ENCODE results near the gene CEACAM6.
"Not testable (repeated sequence)": the region's sequence is repeated elsewhere in the genome, so short reads cannot be mapped to it uniquely, and the experiment has no call there.

Gene CEACAM6

DNA sequence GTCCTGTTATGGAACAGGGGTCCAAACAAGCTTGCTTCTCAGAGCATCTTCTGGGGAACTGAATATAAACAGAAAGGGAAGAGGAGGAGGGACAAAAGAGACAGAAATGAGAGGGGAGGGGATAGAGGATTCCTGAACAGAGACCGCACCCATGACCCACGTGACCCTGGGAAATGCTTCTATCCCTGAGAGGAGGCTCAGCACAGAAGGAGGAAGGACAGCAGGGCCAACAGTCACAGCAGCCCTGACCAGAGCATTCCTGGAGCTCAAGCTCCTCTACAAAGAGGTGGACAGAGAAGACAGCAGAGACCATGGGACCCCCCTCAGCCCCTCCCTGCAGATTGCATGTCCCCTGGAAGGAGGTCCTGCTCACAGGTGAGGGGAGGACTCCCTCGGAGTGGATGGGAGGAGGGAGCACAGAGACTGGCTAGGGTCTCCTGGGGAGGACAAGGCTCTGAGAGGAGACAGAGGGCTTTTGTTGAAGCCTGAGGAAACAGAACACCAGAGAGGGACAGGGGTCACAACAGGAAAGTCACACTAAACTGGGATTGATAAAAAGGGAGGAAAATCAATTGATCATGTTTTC lies at the start of gene CEACAM6:
TSS of gene CEACAM6 (plus strand) at position 203 of the 586 bp plus-strand sequence. CDS start at position 312, 109 bp downstream.
- FAIRE-seq: no peak

DNA sequence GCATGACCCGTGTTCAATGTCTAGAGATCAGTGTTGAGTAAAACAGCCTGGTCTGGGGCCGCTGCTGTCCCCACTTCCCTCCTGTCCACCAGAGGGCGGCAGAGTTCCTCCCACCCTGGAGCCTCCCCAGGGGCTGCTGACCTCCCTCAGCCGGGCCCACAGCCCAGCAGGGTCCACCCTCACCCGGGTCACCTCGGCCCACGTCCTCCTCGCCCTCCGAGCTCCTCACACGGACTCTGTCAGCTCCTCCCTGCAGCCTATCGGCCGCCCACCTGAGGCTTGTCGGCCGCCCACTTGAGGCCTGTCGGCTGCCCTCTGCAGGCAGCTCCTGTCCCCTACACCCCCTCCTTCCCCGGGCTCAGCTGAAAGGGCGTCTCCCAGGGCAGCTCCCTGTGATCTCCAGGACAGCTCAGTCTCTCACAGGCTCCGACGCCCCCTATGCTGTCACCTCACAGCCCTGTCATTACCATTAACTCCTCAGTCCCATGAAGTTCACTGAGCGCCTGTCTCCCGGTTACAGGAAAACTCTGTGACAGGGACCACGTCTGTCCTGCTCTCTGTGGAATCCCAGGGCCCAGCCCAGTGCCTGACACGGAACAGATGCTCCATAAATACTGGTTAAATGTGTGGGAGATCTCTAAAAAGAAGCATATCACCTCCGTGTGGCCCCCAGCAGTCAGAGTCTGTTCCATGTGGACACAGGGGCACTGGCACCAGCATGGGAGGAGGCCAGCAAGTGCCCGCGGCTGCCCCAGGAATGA lies 48.4 kb upstream of the CEACAM6 start:
- FAIRE-seq: no peak

DNA sequence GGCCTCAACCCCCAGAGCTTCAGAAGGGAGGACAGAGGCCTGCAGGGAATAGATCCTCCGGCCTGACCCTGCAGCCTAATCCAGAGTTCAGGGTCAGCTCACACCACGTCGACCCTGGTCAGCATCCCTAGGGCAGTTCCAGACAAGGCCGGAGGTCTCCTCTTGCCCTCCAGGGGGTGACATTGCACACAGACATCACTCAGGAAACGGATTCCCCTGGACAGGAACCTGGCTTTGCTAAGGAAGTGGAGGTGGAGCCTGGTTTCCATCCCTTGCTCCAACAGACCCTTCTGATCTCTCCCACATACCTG lies 47.9 kb upstream of the CEACAM6 start:
- FAIRE-seq: no peak

DNA sequence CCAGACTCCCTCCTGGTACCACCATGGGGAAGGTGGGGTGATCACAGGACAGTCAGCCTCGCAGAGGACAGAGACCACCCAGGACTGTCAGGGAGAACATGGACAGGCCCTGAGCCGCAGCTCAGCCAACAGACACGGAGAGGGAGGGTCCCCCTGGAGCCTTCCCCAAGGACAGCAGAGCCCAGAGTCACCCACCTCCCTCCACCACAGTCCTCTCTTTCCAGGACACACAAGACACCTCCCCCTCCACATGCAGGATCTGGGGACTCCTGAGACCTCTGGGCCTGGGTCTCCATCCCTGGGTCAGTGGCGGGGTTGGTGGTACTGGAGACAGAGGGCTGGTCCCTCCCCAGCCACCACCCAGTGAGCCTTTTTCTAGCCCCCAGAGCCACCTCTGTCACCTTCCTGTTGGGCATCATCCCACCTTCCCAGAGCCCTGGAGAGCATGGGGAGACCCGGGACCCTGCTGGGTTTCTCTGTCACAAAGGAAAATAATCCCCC lies 47.4 kb upstream of the CEACAM6 start:
- FAIRE-seq: no peak

DNA sequence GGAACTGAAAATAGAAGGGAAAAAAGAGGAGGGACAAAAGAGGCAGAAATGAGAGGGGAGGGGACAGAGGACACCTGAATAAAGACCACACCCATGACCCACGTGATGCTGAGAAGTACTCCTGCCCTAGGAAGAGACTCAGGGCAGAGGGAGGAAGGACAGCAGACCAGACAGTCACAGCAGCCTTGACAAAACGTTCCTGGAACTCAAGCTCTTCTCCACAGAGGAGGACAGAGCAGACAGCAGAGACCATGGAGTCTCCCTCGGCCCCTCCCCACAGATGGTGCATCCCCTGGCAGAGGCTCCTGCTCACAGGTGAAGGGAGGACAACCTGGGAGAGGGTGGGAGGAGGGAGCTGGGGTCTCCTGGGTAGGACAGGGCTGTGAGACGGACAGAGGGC lies 46.8 kb upstream of the CEACAM6 start, which contains the start of gene CEACAM5:
TSS of gene CEACAM5 (plus strand) at position 146 of the 400 bp plus-strand sequence. CDS start at position 252, 106 bp downstream.
- FAIRE-seq: no peak

DNA sequence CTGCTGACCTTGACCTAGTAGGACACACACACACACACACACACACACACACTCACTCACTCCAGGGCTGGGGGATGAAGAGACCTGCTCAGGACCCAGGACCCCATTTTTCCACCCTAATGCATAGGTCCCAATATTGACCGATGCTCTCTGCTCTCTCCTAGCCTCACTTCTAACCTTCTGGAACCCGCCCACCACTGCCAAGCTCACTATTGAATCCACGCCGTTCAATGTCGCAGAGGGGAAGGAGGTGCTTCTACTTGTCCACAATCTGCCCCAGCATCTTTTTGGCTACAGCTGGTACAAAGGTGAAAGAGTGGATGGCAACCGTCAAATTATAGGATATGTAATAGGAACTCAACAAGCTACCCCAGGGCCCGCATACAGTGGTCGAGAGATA lies 45.8 kb upstream of the CEACAM6 start:
- not testable (repeated sequence) for FAIRE-seq

DNA sequence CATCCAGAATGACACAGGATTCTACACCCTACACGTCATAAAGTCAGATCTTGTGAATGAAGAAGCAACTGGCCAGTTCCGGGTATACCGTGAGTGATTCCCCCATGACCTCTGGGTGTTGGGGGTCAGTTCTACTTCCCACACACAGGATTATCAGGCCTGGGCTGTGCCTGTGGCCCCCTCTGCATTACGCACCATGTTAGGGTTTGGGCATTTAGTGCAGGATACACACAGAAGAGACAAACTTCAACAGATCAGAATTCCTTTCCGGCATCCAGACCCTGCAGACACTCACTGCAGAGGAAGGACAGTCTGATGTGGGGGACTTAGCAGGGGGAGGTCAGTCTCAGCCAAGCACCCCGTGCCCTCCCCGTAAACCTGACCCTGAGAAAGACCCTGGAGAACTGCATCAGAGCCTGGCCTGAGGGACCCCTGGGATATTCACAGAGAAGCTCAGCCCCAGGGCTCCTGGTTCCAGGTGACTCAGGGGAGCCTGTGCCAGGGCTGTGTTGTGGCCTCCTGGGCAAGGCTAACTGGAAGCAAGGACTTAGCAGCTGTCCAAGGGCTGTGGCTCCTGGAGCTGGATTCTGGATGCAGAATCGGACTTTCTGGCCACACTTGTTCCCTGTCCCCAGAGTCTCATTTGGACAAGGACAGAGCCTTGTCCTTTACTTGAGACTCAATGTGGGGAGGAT lies 45.2 kb upstream of the CEACAM6 start:
- FAIRE-seq: no peak

DNA sequence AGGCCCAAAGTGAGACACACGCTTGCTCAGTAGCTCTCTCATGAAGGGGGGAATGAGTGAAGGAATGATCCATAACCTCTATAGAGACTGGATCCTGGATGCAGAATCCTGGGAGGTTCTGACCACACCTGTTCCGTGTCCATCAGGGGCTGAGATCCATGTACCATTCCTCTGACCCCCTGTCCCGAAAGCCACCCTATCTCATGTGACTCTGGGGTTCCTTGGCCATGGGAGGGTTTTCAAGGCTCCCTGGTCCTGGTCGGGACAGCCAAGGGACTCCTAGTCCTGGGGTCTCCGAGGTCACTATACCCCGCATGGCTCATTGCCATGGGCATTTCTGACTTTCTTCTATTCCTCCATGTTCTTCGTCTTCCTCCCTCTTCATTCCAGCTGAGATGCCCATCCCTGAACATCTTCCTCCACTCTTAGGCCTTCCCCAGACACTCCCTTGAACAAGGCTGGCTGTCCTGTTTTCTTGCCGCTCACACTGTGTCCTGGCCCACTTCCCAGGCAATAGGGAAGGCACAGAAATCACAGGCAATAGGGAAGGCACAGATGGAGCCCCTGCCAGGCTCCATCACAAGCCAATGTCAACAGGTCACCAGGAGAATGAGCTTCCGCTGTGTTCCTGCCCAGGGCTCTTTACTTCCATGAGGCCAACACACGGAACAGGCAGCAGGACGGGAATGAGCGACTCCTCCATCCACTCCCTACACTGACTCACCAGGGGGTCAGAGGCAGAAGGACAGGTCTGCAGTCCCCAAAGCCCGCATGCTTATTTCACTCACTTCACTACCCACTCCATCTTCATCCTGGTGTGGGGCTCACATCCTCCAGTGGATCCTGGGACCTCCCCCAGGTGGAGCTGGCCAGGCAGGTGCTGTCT lies 43.7 kb upstream of the CEACAM6 start:
- no peak for FAIRE-seq

DNA sequence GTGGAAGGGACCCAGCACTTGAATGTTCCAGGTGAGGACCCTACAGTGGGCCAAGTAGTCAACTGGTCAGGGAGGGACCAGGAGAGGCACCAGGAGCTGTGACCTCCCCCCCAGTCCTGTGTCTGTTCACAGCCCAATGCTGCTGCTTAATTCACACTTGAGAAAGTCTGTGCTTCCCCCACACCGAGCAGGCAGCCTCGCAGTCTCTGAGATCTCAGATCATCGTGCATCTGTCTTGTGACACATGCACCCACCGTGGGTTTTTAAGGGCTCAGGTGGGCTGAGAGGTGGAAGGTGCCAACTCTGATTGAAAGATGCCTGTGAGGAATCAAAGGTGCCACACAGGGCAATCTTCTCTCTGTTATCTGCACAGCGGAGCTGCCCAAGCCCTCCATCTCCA lies 40.7 kb upstream of the CEACAM6 start:
- FAIRE-seq: no peak

DNA sequence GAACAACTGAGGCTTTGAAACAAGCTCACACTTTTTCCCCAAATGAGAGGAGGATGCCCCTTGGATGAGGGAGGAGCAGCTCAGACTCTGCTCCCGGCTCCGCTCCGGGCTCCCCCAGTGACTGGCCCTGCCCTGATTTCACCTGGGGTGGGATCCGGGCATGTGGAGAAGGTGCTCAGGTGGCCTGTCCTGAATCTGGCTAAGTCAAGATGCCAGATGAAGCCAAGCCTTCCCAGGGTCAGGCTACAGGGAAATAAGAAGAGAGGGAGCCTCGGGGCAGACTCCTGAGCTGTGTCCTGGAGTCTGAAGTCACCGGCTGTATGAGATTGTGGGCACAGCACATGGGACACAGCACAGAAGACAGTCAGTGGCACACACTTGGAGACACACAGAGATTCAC lies 36.6 kb upstream of the CEACAM6 start:
- FAIRE-seq: no peak

DNA sequence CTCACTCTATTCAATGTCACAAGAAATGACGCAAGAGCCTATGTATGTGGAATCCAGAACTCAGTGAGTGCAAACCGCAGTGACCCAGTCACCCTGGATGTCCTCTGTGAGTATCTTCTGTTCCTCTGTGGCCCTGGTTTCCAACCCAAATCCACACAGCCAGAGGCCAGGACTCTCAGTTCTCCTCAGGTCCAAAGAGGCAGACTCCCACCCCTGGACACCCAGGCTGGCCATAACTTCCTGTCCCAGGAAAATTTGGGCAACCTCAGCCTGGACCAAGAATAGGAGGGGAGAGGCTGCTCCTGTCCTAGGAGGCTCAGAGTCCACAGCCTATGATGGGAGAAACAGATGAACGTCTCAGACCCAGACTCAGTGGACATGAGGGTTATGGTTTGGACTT lies 35.2 kb upstream of the CEACAM6 start:
- no peak for FAIRE-seq

DNA sequence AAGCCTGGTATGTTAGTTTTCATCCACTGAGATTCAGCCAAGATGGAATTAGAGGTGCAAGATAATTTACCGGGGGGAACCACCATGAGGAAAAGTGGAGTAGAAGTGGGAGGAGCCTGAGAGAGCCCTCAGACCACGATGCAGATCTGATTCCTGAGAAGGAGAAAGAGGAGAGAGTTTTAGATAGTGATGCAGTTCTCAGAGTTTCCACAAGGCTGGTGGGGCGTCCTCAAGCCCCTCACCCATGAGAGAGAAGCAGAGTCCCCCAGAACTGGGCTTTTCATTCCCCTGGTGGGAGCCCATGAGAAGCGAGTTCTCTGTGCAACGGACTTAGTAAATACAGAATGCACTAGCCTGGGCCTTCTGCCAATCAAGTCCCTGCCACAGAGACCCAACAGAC lies 28.8 kb upstream of the CEACAM6 start:
- FAIRE-seq: no peak

DNA sequence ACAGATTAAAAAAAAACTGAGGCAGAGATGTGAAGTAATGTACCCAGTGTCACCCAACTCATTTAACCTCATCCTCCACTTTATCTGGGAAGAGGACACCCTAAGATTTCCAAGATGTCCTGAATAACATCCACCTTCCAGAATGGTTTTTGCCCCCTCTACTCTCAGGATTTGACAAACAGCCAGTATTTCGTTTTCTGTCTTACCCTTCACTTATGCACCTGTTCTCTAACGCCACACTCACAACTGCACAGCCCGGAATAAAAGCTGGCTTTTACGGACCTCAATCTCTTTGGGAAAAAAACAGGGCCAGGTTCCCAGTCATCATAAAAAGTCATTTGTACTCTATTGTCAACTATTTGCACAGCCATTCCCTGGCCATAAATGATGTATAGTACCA lies 21.2 kb upstream of the CEACAM6 start:
- peak; percentile 94 for FAIRE-seq

DNA sequence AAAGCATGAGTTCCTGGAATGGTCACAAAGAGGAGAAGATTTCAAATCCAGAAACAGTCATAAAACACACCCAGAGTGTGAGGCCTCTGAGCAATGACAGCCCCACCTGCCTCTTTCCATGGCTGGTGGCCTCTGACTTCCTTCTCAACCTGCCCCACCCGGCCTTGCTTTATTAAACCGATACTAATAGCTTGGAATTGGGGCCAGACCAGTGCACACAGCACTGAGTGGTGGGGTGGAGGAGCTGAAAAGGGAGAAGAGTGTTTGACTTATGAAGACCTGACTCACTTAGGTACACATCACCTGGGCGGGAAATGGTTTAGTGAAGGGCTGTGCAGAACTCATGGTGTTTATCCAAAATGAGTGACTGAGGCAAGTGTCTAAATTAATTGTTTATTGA lies 20.7 kb upstream of the CEACAM6 start:
- FAIRE-seq: no peak

DNA sequence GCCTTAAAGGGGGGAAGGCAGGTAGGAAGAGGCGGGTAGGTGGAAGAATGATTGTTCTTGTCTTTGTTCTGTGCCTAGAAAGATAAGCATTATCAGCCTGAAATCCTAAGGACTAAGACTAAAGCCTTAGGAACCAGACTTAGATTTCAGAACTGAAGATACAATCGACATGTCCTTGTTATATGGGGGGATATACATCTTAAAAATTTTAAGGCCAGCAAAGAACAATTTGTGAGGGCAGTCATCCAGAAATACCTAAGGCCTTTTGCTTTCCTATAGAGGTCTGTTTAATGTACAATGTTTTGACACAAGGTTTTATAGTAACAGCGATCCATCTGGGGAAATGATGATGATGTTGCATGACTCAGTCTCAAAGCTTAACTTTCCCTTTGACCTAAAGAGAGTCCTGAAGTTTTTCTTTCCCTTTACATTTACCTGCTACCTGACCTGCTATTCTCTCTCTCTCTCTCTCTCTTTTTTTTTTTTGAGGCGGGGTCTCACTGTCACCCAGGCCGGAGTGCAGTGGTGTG lies 20.2 kb upstream of the CEACAM6 start:
- no peak for FAIRE-seq

DNA sequence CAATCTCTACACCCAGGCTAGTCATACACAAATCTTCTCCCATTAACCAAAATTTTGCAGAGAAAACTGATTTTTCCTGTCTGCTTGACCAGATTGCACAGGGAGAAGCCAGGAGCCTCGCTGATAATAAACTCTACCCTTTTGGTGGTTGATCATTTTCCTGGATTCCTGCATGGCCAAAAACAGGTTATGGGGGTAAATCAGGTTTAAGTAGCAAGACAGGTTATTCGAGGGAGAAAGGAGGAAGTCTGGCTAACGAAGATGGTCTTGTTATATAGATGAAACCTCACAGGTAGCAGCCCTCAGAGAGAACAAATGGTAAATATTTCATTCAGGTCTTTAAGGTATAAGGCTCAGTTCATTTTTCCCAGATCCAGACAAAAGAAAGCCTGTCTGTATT lies 16.0 kb upstream of the CEACAM6 start:
- FAIRE-seq: no peak

DNA sequence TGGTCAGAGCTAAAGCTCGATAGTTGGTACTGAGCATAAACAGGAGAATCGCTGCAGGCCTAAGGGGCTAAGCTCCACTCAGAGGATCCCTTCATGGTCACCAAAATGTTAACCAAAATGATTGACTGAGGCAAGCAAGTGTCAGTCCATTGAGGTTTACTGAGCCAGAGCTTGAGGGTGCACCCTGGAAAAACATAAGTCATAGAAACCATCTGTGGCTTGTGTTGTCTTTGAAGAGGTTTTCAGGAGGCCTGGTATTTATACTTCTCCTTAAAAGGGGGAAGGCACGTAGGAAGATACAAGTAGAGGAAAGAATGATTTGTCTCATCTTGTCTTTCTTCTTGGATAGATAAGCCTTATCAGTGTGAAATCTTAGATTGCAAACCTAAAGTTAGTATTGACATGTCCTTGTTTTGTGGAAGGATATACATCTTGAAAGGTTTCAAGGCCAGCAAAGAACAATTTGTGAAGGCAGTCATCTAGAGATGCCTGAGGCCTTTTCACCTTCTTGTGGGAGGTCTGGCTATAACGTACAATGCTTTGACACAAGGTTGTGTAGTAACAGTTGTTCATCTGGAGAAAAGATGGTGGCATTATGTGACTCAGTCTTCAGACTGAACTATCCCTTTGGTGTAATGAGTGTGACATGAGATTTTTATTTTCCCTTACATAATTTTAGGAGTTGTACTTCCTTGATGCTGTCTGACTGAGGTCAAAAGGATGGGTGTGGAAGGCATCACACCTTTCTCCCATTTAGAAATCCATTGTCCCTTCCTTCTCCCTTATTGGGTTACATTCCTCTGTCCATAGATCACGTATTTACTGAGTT lies 14.7 kb upstream of the CEACAM6 start:
- FAIRE-seq: peak; percentile 90

DNA sequence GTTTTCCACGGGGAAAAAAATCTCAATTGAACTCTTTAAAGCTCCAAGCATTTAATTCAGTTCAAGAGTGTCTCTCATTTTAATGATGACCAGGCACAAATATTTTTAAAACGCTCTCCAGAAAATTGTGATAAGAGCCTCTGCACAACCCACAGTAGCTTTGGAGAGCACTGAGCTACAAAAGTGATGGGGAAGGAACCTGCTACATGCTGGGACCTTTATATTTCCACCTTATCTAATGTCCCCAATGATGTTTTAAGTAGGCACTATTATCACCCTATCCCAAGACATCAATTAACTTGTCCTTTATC lies 14.1 kb upstream of the CEACAM6 start:
- FAIRE-seq: no peak

DNA sequence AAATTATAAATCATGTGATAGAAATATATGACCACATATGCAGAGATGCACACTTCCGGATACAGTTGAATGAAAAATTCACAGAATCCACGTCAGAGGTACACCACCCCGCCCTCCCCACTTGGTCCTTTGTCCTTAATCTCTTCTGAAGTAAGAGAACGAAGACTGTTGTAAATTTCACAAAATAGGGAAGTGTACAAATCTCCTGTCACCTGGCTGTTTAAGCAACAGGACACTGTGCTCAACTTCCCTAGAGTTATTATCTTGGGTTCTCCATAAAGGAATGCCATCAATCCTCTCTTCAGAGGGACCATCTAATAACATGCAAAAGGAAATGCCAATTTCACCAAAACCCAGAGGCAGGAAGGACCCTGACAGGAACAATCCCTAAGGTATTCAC lies 10.5 kb upstream of the CEACAM6 start:
- peak; percentile 96 for FAIRE-seq

DNA sequence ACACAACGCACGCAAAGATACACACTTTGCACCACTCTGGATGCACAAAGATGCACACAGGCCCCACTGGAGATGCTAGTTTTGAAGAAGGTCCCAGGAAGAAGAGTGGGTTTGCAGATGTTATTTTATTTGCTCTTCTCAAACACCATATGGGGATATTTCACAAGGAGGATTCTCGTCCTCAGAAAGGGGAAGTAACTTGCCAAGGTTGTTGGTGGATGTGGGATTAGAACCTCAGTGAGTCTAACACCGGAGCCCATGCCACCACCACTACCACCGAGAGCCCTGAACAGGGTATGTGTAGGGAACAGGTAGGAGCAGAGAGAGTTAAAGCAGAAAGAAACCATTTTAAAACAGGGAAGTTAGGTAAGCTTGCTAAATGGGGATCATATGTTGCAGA lies 9.6 kb upstream of the CEACAM6 start:
- FAIRE-seq: no peak

DNA sequence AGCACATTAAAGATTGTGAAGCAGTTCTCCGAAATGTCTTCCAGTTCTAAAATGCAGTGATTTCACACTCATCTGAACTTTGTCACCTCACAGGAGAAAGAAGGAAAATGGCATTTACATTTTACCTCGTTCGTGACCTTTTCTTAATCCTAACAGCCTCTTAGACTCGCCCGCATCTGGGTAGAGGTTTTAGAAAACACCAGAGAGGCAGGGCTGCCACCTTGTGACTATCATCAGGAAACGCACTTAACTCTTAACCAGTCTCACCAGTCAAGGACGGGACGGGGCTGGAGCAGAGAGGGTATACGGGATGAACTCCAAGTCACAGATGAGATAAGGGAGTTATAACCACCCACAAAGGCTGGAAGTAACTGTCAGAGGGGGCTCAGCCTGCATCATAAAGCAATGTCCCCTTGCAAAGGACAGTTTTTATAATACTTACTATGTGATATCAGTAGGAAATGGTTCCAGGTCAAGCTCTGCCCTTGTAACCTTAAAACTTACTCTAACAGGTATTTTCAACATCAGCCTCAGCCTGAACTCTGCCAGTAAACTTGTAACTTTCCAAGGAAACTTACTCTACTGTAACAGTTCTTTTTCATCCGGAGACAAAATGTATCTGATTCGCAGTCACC lies 8.6 kb upstream of the CEACAM6 start:
- no peak for FAIRE-seq
